ENCODE data around the gene MMP17. TPM values are rescaled to one million over a fixed set of nuclear protein-coding genes. Genes with fewer than 3 reads are reported as not detected.

MMP17 gene
- total RNA-seq, 1 donor from 2014 or later = 5.2 TPM

DNA sequence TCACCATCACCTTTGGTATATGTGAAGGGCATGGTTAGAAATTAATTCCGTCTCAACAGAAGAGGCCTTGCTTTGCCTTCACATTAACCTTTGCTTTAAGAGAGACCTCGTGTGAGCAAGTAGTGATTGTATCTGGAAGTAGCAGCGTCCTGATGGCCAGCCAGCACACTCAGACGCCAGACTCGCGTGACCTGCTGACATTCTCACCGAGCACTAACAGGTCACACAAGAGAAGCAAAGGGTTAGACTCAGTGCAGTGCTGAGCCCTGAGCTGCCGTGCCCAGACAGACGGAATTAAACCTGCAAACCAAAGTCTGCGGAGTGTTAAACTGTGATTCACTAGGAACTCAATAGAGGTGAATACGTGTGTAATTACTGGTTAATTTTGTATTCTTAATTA is 40.1 kb upstream of the MMP17 start:
- Histone ChIP-seq H3K9me3 (no peaks in the 10 kb centered on the region), H3K27me3 (no peaks in the 10 kb centered on the region), H3K4me1 (peaks cover 9% of the 10 kb centered on the region), H3K36me3 (peaks cover 0 to 66% of the 10 kb centered on the region in 2 donors), H3K27ac (no peak overlapping the region), H3K4me3 (no peak overlapping the region)
- DNase-seq (ENCODE audit: extremely low spot score in 2 of 2) = no peak
- intact Hi-C loops (cut with DNase I) = no loop called here
- TF ChIP-seq, protein P1, sequence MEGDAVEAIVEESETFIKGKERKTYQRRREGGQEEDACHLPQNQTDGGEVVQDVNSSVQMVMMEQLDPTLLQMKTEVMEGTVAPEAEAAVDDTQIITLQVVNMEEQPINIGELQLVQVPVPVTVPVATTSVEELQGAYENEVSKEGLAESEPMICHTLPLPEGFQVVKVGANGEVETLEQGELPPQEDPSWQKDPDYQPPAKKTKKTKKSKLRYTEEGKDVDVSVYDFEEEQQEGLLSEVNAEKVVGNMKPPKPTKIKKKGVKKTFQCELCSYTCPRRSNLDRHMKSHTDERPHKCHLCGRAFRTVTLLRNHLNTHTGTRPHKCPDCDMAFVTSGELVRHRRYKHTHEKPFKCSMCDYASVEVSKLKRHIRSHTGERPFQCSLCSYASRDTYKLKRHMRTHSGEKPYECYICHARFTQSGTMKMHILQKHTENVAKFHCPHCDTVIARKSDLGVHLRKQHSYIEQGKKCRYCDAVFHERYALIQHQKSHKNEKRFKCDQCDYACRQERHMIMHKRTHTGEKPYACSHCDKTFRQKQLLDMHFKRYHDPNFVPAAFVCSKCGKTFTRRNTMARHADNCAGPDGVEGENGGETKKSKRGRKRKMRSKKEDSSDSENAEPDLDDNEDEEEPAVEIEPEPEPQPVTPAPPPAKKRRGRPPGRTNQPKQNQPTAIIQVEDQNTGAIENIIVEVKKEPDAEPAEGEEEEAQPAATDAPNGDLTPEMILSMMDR (IDR thresholded peaks at IDR 0.05) = no peak

DNA sequence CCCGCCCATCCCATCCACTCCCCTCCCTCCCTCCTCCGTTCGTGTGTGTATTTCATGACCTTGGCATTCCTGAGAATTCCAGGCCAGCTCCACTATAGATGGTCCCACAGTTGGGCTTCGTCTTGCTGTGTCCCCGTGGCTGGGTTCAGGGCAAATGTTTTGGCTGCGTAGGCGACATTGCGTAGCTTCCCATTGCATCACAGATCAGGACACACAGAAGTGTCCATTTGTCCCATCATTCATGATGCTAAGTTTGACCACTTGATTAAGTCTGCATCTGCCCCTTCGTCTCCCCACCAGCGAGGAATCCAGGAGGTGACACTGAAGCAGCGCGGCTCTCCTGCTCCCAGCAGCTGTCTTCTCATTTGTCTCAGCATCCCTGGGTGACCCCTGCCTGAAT is 38.6 kb upstream of the MMP17 start:
- no peak for DNase-seq (ENCODE audit: extremely low spot score in 2 of 2)
- Histone ChIP-seq H3K36me3 (peaks cover 0 to 66% of the 10 kb centered on the region in 2 donors), H3K27ac (no peak overlapping the region), H3K27me3 (no peaks in the 10 kb centered on the region), H3K4me1 (no peaks in the 10 kb centered on the region), H3K9me3 (no peaks in the 10 kb centered on the region), H3K4me3 (no peak overlapping the region)
- intact Hi-C loops (cut with DNase I) = no loop called here
- TF ChIP-seq, protein P1 (IDR thresholded peaks at IDR 0.05) = no peak
- TF ChIP-seq POLR2A (IDR thresholded peaks at IDR 0.05) (no peak), POLR2AphosphoS5 (IDR thresholded peaks at IDR 0.05; ENCODE audit: insufficient read depth in 1 of 2, low read depth in 1 of 2) (no peak)

DNA sequence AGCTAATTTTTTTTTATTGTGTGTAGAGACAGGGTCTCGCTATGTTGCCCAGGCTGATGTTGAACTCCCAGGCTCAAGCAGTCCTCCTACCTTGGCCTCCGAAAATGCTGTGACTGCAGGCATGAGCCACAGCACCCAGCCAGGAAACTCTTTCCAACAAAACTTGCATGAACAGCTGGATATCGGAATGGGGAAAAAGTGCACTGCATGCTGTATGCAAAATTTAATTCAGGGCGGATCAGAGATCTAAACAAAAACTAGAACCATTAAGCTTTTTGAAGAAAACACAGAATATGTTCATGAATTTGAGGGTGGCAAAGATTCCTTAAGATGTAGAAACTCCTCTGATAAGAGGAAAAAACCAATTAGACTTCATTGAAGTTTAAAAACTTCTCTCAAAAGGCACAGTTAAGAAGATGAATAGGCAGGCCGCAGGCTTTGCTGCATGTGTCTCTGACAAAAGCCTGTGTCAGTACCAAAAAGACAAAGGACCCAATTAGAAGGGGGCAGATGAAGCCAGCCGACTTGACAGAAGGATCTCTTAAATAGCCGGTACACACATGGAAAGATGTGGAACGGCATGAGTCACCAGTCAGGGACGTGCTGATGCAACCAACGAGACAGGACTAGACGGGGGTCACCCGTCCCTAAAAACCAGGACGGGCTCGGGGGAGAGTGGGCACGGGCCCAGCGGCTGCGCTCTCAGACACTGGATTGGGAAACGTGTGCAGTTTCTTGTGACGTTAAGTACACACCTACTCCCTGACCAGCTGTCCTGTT is 34.8 kb upstream of the MMP17 start:
- H3K36me3 ChIP-seq = peaks cover 0 to 49% of the 10 kb centered on the region in 2 donors
- DNase-seq (ENCODE audit: extremely low spot score in 2 of 2) = no peak
- no peaks in the 10 kb centered on the region for H3K9me3 ChIP-seq
- intact Hi-C loops (cut with DNase I) = no loop called here
- TF ChIP-seq POLR2A (IDR thresholded peaks at IDR 0.05) (no peak), POLR2AphosphoS5 (IDR thresholded peaks at IDR 0.05; ENCODE audit: insufficient read depth in 1 of 2, low read depth in 1 of 2) (no peak)
- TF ChIP-seq, protein P1 (IDR thresholded peaks at IDR 0.05) = no peak
- no peaks in the 10 kb centered on the region for H3K27me3 ChIP-seq
- peaks cover 9% of the 10 kb centered on the region for H3K4me1 ChIP-seq
- H3K27ac ChIP-seq = no peak overlapping the region
- no peak overlapping the region for H3K4me3 ChIP-seq

DNA sequence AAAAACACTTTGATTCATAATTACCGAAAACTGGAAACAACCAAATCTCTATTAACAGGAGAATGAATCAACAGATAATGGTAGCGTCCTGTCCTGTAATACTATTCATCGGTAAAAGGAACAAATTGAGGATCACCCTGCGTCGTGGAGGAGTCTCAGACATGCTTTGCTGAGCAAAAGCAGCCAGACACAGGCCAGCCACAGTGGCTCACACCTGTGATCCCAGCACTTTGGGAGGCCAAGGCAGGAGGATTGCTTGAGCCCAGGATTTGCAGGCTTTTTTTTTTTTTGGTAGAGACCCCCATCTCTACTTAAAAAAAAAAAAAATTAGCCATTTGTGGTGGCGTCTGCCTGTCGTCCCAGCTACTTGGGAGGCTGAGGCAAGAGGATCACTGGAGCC is 34.1 kb upstream of the MMP17 start:
- Histone ChIP-seq H3K4me3 (no peak overlapping the region), H3K36me3 (peaks cover 0 to 50% of the 10 kb centered on the region in 2 donors), H3K4me1 (peaks cover 9% of the 10 kb centered on the region), H3K27me3 (no peaks in the 10 kb centered on the region), H3K27ac (no peak overlapping the region), H3K9me3 (no peaks in the 10 kb centered on the region)
- DNase-seq (ENCODE audit: extremely low spot score in 2 of 2) = no peak
- TF ChIP-seq POLR2A (IDR thresholded peaks at IDR 0.05) = no peak
- TF ChIP-seq, protein P1 (IDR thresholded peaks at IDR 0.05) = no peak
- TF ChIP-seq POLR2AphosphoS5 (IDR thresholded peaks at IDR 0.05; ENCODE audit: insufficient read depth in 1 of 2, low read depth in 1 of 2) = no peak
- intact Hi-C loops (cut with DNase I) = no loop called here

DNA sequence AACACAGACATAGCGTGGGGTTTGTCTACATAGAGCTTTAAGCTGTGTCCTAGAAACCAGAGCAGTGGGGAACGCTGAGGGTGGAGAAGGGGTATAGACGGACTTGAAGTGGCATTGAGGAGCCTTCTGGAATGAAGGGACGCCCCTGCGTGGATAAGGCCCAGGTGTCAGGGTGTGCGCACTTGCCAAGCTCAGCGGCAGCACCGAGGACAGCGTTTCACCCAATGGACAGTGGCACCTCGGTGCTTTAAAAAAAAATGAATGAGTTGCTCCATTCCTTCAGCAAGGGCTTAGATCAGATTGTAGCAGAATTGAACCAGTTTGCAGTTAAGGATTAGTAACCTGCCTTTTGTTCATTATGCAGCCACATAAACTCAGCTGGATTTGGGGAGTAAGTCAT is 33.6 kb upstream of the MMP17 start:
- intact Hi-C loops (cut with DNase I) = no loop called here
- TF ChIP-seq, protein P1 (IDR thresholded peaks at IDR 0.05) = no peak
- TF ChIP-seq POLR2AphosphoS5 (IDR thresholded peaks at IDR 0.05; ENCODE audit: insufficient read depth in 1 of 2, low read depth in 1 of 2) (no peak), POLR2A (IDR thresholded peaks at IDR 0.05) (no peak)
- Histone ChIP-seq H3K27ac (no peak overlapping the region), H3K36me3 (peaks cover 0 to 50% of the 10 kb centered on the region in 2 donors), H3K4me3 (no peak overlapping the region), H3K9me3 (no peaks in the 10 kb centered on the region), H3K4me1 (peaks cover 9% of the 10 kb centered on the region), H3K27me3 (no peaks in the 10 kb centered on the region)
- no peak for DNase-seq (ENCODE audit: extremely low spot score in 2 of 2)

Data from vagina (tissue), 2 donors.